Activated CD4-positive, CD25-positive, alpha-beta regulatory T cell treated with anti-CD3 and anti-CD28 coated beads, Interleukin-2, amount 50 U/mL, for 24 hours (primary cell): Measurements from ENCODE around the gene ATOH8.

Experiments
- ATAC-seq, 2 donors: fragments of 150-1000 bp; cut with Tn5 transposase; one replicate each; pipeline ENCODE4 v1.10.0; 2021; ENCODE audit warnings: mild to moderate bottlenecking in 1 of 2, moderate library complexity in 1 of 2

Gene ATOH8

GRCh38 chr2:85756822-85757435 is 3.1 kb downstream of the ATOH8 start:
- ATAC-seq = no peak

GRCh38 chr2:85757860-85758259 is 4.1 kb downstream of the ATOH8 start:
- ATAC-seq = no peak

- ATAC-seq = no peak
Observed at GRCh38 chr2:85758361-85759256, 4.8 kb downstream of the ATOH8 start.

GRCh38 chr2:85759257-85759613 is 5.4 kb downstream of the ATOH8 start:
- no peak for ATAC-seq

GRCh38 chr2:85760371-85760770 is 6.6 kb downstream of the ATOH8 start:
- ATAC-seq = no peak

- no peak for ATAC-seq
Observed at GRCh38 chr2:85760872-85761271, 7.1 kb downstream of the ATOH8 start.

GRCh38 chr2:85761512-85761944 is 7.7 kb downstream of the ATOH8 start:
- ATAC-seq = no peak

- ATAC-seq = no peak
Observed at GRCh38 chr2:85761946-85762345, 8.2 kb downstream of the ATOH8 start.

- ATAC-seq = no peak
Observed at GRCh38 chr2:85763132-85763531, 9.3 kb downstream of the ATOH8 start.

- no peak for ATAC-seq
Observed at GRCh38 chr2:85763831-85764230, 10.0 kb downstream of the ATOH8 start.

GRCh38 chr2:85765081-85765731 is 11.4 kb downstream of the ATOH8 start:
- ATAC-seq = no peak

- ATAC-seq = no peak
Observed at GRCh38 chr2:85766229-85766628, 12.4 kb downstream of the ATOH8 start.

- no peak for ATAC-seq
Observed at GRCh38 chr2:85767803-85768665, 14.2 kb downstream of the ATOH8 start.

GRCh38 chr2:85768713-85769112 is 14.9 kb downstream of the ATOH8 start:
- ATAC-seq = no peak

GRCh38 chr2:85769236-85769982 is 15.6 kb downstream of the ATOH8 start:
- ATAC-seq = no peak

GRCh38 chr2:85769983-85770362 is 16.2 kb downstream of the ATOH8 start:
- no peak for ATAC-seq

GRCh38 chr2:85770369-85770768 is 16.6 kb downstream of the ATOH8 start:
- no peak for ATAC-seq

- no peak for ATAC-seq
Observed at GRCh38 chr2:85770786-85771409, 17.1 kb downstream of the ATOH8 start.

- no peak for ATAC-seq
Observed at GRCh38 chr2:85771486-85771885, 17.7 kb downstream of the ATOH8 start.

- ATAC-seq = no peak
Observed at GRCh38 chr2:85772019-85772745, 18.4 kb downstream of the ATOH8 start.
